CD4-positive, alpha-beta memory T cell (primary cell): ENCODE measurements around the gene PRDM16. TPM values are rescaled to one million over a fixed set of nuclear protein-coding genes. Genes with fewer than 3 reads are reported as not detected.

Experiments
- CTCF ChIA-PET: fragments of 350-600 bp; sonication (Branson Sonifier 250); formaldehyde crosslinking; loops from one replicate; lab custom pipeline; 2021; ENCODE audit warnings: inconsistent platforms; ENCODE audit not compliant: partially characterized antibody; lab: Charles Lee
- POLR2A ChIA-PET: fragments of 350-600 bp; sonication (Branson Sonifier 250); formaldehyde crosslinking; loops from one replicate; lab custom pipeline; 2021; ENCODE audit not compliant: partially characterized antibody; lab: Charles Lee
- DNase-seq, 5 donors: peaks; one replicate each; pipeline versions ENCODE4 v3.0.0 to v3.0.0-alpha.2; 2020 to 2022; ENCODE audit warnings: mixed read lengths in 1 of 5
- H3K27ac ChIP-seq: one replicate; pipeline ENCODE4 v1.7.0; 2013; ENCODE audit warnings: low read depth, low read length
- H3K27me3 ChIP-seq: 2 replicates; pipeline ENCODE4 v1.7.0; 2013; ENCODE audit warnings: mild to moderate bottlenecking, low read length, moderate library complexity; ENCODE audit not compliant: insufficient read depth
- H3K36me3 ChIP-seq: 2 replicates; pipeline ENCODE4 v1.7.0; 2013; ENCODE audit warnings: mild to moderate bottlenecking, low read length, moderate library complexity; ENCODE audit not compliant: insufficient read depth
- H3K4me1 ChIP-seq: 2 replicates; pipeline ENCODE4 v1.7.0; 2013; ENCODE audit warnings: mild to moderate bottlenecking, low read length, moderate library complexity; ENCODE audit not compliant: insufficient read depth
- H3K4me3 ChIP-seq, 2 donors: one replicate each; pipeline ENCODE4 v1.7.0; 2013; ENCODE audit warnings: low read length in 2 of 2, mild to moderate bottlenecking in 1 of 2
- H3K9me3 ChIP-seq, 2 donors: one replicate each; pipeline ENCODE4 v1.7.0; 2013; ENCODE audit warnings: low read length in 2 of 2, control low read depth in 1 of 2; ENCODE audit not compliant: control insufficient read depth in 1 of 2
- H3K27ac Mint-ChIP-seq, 7 donors: one replicate each; pipeline ENCODE4 v1.8.0; 2020 to 2021; ENCODE audit warnings: mixed read lengths in 7 of 7, mild to moderate bottlenecking in 6 of 7, inconsistent platforms in 3 of 7, moderate library complexity in 3 of 7
- H3K27me3 Mint-ChIP-seq, 2 donors: one replicate each; pipeline ENCODE4 v1.8.0; 2020 to 2021; ENCODE audit warnings: mixed read lengths in 2 of 2
- H3K36me3 Mint-ChIP-seq, 2 donors: one replicate each; pipeline ENCODE4 v1.8.0; 2020 to 2021; ENCODE audit warnings: mixed read lengths in 2 of 2, inconsistent platforms in 1 of 2, mild to moderate bottlenecking in 1 of 2
- H3K4me1 Mint-ChIP-seq, 4 donors: one replicate each; pipeline ENCODE4 v1.8.0; 2020 to 2021; ENCODE audit warnings: mixed read lengths in 4 of 4, mild to moderate bottlenecking in 1 of 4
- H3K4me3 Mint-ChIP-seq, 8 donors: one replicate each; pipeline ENCODE4 v1.8.0; 2020 to 2021; ENCODE audit warnings: mixed read lengths in 8 of 8, mild to moderate bottlenecking in 7 of 8, moderate library complexity in 6 of 8, inconsistent platforms in 3 of 8
- H3K9me3 Mint-ChIP-seq, 8 donors: one replicate each; pipeline ENCODE4 v1.8.0; 2020 to 2021; ENCODE audit warnings: mixed read lengths in 8 of 8, mild to moderate bottlenecking in 5 of 8, inconsistent platforms in 3 of 8, moderate library complexity in 1 of 8
- intact Hi-C: fragments of 100-400 bp; cut with micrococcal nuclease; formaldehyde crosslinking; loops from one replicate; pipeline ENCODE4 v1.15.1; 2023
- polyA plus RNA-seq, 2 donors: library from polyadenylated mRNA; unstranded; fragments of 300-500 nt; fragmentation: Illumina TruSeq; gene quantifications; one replicate each; pipeline ENCODE4 v1.2.3, GENCODE V29; 2021
- total RNA-seq, 2 experiments: library from RNA; stranded (reverse); gene quantifications; one replicate each; pipeline ENCODE4 v1.2.3, GENCODE V29; 2021

Gene PRDM16
- total and polyA plus RNA-seq, 4 experiments from 2014 or later: not detected

GRCh38 chr1:3359351-3359750 is 290.3 kb downstream of the PRDM16 start:
- no peaks in the 10 kb centered on the region for H3K4me1 Mint-ChIP-seq
- no peaks in the 10 kb centered on the region for H3K9me3 ChIP-seq
- H3K9me3 Mint-ChIP-seq: no peaks in the 10 kb centered on the region
- no peaks in the 10 kb centered on the region for H3K27me3 ChIP-seq
- H3K36me3 Mint-ChIP-seq: no peaks in the 10 kb centered on the region
- no peak overlapping the region for H3K4me3 Mint-ChIP-seq
- POLR2A ChIA-PET: no interaction called here
- peaks cover 4 to 8% of the 10 kb centered on the region in 2 donors for H3K27me3 Mint-ChIP-seq
- H3K27ac ChIP-seq: no peak overlapping the region
- H3K4me1 ChIP-seq: no peaks in the 10 kb centered on the region
- intact Hi-C loops: no loop called here
- no peak overlapping the region for H3K4me3 ChIP-seq
- H3K36me3 ChIP-seq: no peaks in the 10 kb centered on the region
- CTCF ChIA-PET: no interaction called here
- H3K27ac Mint-ChIP-seq: no peak overlapping the region
- no peak for DNase-seq

- intact Hi-C loops: no loop called here
- Histone ChIP-seq H3K27ac (no peak overlapping the region), H3K9me3 (no peaks in the 10 kb centered on the region), H3K4me1 (no peaks in the 10 kb centered on the region), H3K36me3 (no peaks in the 10 kb centered on the region), H3K27me3 (no peaks in the 10 kb centered on the region), H3K4me3 (no peak overlapping the region)
- Mint-ChIP-seq H3K4me3 (no peak overlapping the region), H3K27me3 (peaks cover 4 to 8% of the 10 kb centered on the region in 2 donors), H3K36me3 (no peaks in the 10 kb centered on the region), H3K4me1 (no peaks in the 10 kb centered on the region), H3K9me3 (no peaks in the 10 kb centered on the region), H3K27ac (no peak overlapping the region)
- no peak for DNase-seq
- ChIA-PET POLR2A (no interaction called here), CTCF (no interaction called here)
Measured at GRCh38 chr1:3359756-3360440, 290.9 kb downstream of the PRDM16 start.

GRCh38 chr1:3360646-3361257 is 291.7 kb downstream of the PRDM16 start:
- H3K27me3 ChIP-seq: no peaks in the 10 kb centered on the region
- CTCF ChIA-PET: no interaction called here
- H3K36me3 ChIP-seq: no peaks in the 10 kb centered on the region
- H3K27ac ChIP-seq: no peak overlapping the region
- no peaks in the 10 kb centered on the region for H3K4me1 ChIP-seq
- DNase-seq: no peak
- Mint-ChIP-seq H3K27ac (no peak overlapping the region), H3K27me3 (peaks cover 6 to 10% of the 10 kb centered on the region in 2 donors), H3K4me3 (no peak overlapping the region), H3K4me1 (no peaks in the 10 kb centered on the region), H3K36me3 (no peaks in the 10 kb centered on the region), H3K9me3 (no peaks in the 10 kb centered on the region)
- POLR2A ChIA-PET: no interaction called here
- no peaks in the 10 kb centered on the region for H3K9me3 ChIP-seq
- no peak overlapping the region for H3K4me3 ChIP-seq
- intact Hi-C loops: no loop called here

GRCh38 chr1:3363023-3363422 is 294.0 kb downstream of the PRDM16 start:
- H3K27ac Mint-ChIP-seq: no peak overlapping the region

GRCh38 chr1:3363756-3364155 is 294.8 kb downstream of the PRDM16 start:
- H3K36me3 Mint-ChIP-seq: no peaks in the 10 kb centered on the region
- H3K4me3 ChIP-seq: no peak overlapping the region
- peaks cover 5 to 11% of the 10 kb centered on the region in 2 donors for H3K27me3 Mint-ChIP-seq
- H3K4me1 Mint-ChIP-seq: no peaks in the 10 kb centered on the region
- H3K4me1 ChIP-seq: no peaks in the 10 kb centered on the region
- DNase-seq: no peak
- POLR2A ChIA-PET: no interaction called here
- no peaks in the 10 kb centered on the region for H3K27me3 ChIP-seq
- H3K9me3 Mint-ChIP-seq: no peaks in the 10 kb centered on the region
- H3K27ac Mint-ChIP-seq: no peak overlapping the region
- no peaks in the 10 kb centered on the region for H3K36me3 ChIP-seq
- CTCF ChIA-PET: no interaction called here
- intact Hi-C loops: no loop called here
- no peaks in the 10 kb centered on the region for H3K9me3 ChIP-seq
- H3K27ac ChIP-seq: no peak overlapping the region
- H3K4me3 Mint-ChIP-seq: no peak overlapping the region

More at GRCh38 chr1:3363023-3363422, 294.0 kb downstream of the PRDM16 start:
- Histone ChIP-seq H3K9me3 (no peaks in the 10 kb centered on the region), H3K4me1 (no peaks in the 10 kb centered on the region), H3K27ac (no peak overlapping the region), H3K36me3 (no peaks in the 10 kb centered on the region), H3K27me3 (no peaks in the 10 kb centered on the region), H3K4me3 (no peak overlapping the region)
- intact Hi-C loops: no loop called here
- no peaks in the 10 kb centered on the region for H3K9me3 Mint-ChIP-seq
- no peaks in the 10 kb centered on the region for H3K4me1 Mint-ChIP-seq
- DNase-seq: no peak
- CTCF ChIA-PET: no interaction called here
- POLR2A ChIA-PET: no interaction called here
- H3K36me3 Mint-ChIP-seq: no peaks in the 10 kb centered on the region
- peaks cover 5 to 11% of the 10 kb centered on the region in 2 donors for H3K27me3 Mint-ChIP-seq
- H3K4me3 Mint-ChIP-seq: no peak overlapping the region

- CTCF ChIA-PET: no interaction called here
- no peak overlapping the region for H3K27ac ChIP-seq
- no peaks in the 10 kb centered on the region for H3K27me3 ChIP-seq
- no peaks in the 10 kb centered on the region for H3K4me1 ChIP-seq
- peaks cover 5 to 11% of the 10 kb centered on the region in 2 donors for H3K27me3 Mint-ChIP-seq
- no peak overlapping the region for H3K4me3 ChIP-seq
- no peak overlapping the region for H3K27ac Mint-ChIP-seq
- POLR2A ChIA-PET: no interaction called here
- H3K4me3 Mint-ChIP-seq: no peak overlapping the region
- no peaks in the 10 kb centered on the region for H3K36me3 Mint-ChIP-seq
- H3K36me3 ChIP-seq: no peaks in the 10 kb centered on the region
- intact Hi-C loops: no loop called here
- H3K4me1 Mint-ChIP-seq: no peaks in the 10 kb centered on the region
- no peaks in the 10 kb centered on the region for H3K9me3 ChIP-seq
- H3K9me3 Mint-ChIP-seq: no peaks in the 10 kb centered on the region
- DNase-seq: no peak
Measured at GRCh38 chr1:3364551-3364950, 295.5 kb downstream of the PRDM16 start.

- Histone ChIP-seq H3K27ac (no peak overlapping the region), H3K4me1 (no peaks in the 10 kb centered on the region), H3K27me3 (no peaks in the 10 kb centered on the region), H3K36me3 (no peaks in the 10 kb centered on the region), H3K4me3 (no peak overlapping the region), H3K9me3 (no peaks in the 10 kb centered on the region)
- ChIA-PET POLR2A (no interaction called here), CTCF (no interaction called here)
- H3K4me3 Mint-ChIP-seq: no peak overlapping the region
- H3K36me3 Mint-ChIP-seq: no peaks in the 10 kb centered on the region
- no peak overlapping the region for H3K27ac Mint-ChIP-seq
- DNase-seq: no peak
- H3K27me3 Mint-ChIP-seq: peaks cover 5 to 11% of the 10 kb centered on the region in 2 donors
- no peaks in the 10 kb centered on the region for H3K4me1 Mint-ChIP-seq
- intact Hi-C loops: no loop called here
- H3K9me3 Mint-ChIP-seq: no peaks in the 10 kb centered on the region
Measured at GRCh38 chr1:3364983-3365382, 296.0 kb downstream of the PRDM16 start.
